COLO829 (cell line): ENCODE results near the gene HMCN1.
"Not testable (repeated sequence)": the region's sequence is repeated elsewhere in the genome, so short reads cannot be mapped to it uniquely, and the experiment has no call there.

ENCODE experiments used
- DNase-seq: peaks from one replicate; pipeline ENCODE4 v3.0.0; 2012; ENCODE audit warnings: low spot score

Gene HMCN1

GRCh38 chr1:185741551-185741950, 7.4 kb downstream of the HMCN1 start:
- DNase-seq, result no peak

DNA sequence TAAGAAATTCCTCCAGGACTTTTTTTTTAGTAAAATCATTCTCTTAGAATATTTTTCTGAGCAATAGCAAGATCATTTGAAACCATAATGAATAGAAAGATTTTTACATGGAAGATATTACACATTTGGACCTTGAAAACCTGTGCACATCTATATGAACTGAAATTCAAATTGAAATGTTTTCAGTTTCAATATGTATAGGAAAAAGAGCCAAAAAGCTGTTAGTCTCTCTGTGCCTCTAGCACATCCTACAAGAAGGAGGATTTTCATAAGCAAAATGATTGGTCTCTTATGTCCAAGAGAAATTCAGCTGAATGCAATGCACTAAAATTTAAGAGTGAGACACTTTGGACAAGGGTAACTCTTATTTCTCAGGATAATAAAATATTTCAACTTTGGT, 8.2 kb downstream of the HMCN1 start:
- no peak for DNase-seq

DNA sequence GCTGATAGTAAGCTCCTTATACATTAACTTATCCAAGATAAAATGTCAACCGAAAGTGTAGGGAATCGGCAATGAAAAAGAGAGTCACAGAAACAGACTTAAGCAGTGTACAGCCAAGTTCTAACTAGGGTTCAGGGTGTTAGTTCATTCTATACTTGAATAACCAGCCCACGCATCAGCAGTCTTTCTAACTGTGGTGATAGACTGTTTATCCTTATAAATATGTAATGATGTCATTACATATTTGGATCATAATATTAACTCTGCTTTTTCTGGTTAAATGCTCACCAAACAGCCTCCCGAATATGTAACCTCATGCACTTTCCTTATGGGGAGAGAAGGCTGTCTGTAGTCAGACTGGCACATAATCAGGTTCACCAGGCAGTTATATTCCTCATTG, 11.0 kb downstream of the HMCN1 start:
- no peak for DNase-seq

DNA sequence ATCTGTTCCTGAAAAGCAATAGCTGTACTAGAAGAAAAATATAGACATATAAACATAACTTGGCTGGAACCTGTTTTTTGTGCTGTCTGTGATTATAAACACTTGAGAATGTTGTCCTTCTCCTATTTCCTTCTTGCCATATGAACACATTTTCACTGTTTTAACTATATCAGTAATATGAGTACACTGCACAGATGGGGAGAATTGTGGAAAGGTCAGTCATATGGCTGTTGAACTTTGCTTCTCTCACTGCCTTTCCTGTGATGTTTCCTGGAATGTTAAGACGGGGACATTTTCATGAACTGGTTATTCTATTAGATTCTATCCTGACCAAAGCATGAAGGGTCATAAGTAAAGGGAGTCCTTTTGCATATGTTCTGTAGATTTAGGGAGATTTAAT, 24.9 kb downstream of the HMCN1 start:
- no peak for DNase-seq

DNA sequence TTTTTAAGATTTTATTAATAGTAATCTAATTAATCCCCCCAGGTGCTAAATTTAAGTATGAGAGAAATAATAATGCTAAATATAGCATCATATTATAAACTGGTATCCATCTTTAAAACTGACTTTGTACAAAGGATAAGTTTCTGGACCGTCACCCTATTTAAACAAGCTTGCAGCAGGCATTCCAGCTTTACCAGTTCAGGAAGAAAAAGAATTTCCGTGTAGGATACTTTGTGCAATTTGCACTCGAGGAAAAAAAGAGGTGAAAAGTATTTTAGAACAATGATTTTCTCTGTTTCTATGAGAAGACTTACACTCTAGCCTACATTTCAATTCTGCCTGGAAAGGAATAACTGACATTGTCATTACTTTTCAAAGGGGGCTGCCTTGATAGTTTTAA, 27.6 kb downstream of the HMCN1 start:
- peak; percentile 13 for DNase-seq

GRCh38 chr1:185767508-185768120, 33.4 kb downstream of the HMCN1 start:
- no peak for DNase-seq

DNA sequence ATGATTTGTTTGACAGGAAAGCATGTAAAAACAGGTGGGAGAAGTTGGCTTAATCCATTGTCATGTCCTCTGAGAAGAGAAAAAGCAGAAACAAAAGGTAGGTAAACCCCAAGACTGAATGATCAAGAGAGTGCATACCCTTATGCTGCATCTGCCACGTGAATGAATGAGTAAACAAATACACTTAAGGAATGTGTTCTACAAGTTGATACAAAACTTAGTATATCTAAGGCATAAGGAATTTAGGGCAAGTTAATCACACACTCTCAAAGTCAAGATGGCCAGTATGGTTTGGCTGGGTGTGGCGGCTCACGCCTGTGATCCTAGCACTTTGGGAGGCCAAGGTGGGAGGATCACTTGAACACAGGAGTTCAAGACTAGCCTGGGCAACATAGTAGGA, 34.2 kb downstream of the HMCN1 start:
- DNase-seq, result no peak

DNA sequence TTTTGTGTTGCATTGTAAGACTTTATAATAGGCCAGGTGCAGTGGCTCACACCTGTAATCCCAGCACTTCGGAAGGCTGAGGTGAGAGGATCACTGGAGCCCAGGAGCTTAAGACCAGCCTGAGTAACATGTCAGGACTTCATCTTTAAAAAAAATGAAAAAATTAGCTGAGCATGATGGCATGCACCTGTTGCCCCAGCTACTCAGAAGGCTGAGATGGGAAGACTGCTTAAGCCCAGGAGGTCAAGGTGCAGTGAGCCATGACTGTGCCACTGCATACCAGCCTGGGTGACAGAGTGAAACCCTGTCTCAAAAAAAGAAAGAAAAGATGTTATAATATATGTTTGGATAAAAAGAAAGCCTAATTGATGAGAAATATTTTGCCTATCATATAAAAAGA, 34.9 kb downstream of the HMCN1 start:
- DNase-seq, result no peak

DNA sequence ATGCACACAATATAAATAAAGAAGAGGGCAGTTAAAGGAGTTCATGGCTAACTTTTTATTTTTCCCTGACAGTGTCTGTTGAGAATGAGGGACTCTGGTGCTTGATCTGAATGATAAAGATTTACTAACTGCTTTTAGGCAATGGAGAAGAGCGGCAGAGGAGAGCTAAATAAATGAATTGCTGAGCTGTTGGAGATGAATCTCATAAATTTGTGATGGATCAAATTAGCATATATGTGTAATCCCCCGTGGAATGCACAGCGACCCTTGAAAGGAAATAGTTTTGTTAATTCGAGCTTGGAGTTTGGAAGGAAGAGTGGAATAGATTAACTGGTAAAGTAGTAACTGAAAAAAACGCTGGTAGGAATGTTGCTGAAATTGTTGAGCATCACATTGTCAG, 40.2 kb downstream of the HMCN1 start:
- DNase-seq, result no peak

- DNase-seq, result peak; percentile 83
Measured at GRCh38 chr1:185775501-185775900, 41.3 kb downstream of the HMCN1 start.

DNA sequence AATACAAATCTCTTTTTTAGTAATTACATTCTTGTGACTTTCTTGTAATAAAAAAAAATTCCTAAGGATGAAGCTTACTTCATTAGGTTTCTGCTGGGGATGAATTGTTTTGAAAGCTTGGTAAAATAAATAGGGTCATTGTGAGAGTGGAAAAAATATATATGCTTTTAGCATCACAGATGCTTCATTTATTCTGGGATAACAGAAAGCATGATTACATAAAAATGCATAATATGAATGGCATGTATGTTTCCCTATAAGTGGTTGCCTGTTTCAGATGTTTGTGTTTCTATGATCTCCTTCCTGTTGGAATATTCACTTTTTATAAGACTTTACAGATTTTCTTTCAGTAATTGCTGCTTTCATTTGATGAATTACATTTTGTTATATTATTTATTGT, 42.3 kb downstream of the HMCN1 start:
- peak; percentile 81 for DNase-seq

DNA sequence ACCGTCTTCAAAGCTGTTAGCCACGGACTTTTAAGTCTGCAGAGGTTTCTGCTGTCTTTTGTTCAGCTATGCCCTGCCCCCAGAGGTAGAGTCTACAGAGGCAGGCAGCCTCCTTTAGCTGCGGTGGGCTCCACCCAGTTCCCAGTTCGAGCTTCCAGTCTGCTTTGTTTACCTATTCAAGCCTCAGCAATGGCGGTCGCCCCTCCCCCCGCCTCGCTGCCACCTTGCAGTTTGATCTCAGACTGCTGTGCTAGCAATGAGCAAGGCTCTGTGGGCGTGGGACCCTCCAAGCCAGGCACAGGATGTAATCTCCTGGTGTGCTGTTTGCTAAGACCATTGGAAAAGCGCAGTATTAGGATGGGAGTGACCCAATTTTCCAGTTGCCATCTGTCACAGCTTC, 49.7 kb downstream of the HMCN1 start:
- DNase-seq, result not testable (repeated sequence)

DNA sequence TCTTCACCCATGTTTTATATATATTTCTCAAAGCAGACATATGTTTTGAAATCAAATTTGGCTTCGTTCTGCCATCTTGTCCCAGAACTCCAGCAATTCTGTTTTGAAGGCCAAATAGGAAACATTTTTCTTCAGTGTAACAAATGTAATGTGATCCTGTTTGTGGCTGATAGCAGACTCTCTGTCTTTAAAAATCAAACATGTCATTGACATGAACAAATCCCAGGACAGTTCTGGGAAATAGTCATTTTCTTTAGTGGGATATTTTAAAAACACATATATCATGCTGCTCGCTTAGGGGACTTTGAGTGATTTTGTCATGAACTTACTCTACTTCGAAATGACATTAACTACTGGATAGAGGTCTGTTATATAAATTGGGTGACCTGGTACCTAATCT, 51.4 kb downstream of the HMCN1 start:
- DNase-seq, result no peak

DNA sequence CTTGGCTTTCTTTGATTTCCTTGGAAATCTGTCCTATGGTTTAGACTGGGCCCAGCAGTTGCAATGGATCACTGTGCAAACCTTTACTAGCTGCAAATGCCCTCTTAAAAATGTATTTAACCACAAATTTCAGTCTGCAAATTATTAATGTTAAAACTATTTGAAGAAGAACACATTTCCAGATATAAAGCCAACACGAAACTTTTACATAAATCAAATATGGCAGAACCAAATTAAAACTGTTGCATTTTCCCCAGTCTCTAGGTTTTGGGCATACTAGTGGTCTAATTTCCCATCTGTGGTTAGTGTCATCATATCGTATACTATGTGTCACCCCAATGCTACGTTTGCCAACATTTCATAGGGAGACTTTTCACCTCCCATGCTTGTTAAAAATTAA, 52.3 kb downstream of the HMCN1 start:
- no peak for DNase-seq

DNA sequence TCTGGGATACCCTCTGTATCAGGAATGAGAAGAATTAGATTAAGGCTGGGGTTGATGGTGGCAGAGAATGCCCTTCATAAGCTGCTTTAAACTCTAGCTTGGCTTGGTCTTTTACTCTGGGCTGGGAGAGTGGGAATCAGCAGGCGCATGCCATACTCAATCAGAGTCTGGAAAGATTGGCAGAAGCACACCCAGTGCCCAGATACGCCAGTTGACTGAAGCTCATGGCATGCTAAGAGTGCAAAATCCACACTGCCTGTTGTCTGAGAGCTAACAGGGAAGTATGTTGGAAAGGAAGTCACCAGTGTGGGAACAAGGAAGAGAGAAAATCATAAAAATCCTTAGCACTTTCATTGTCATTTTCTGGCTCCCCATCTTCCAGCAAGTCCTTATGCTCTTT, 53.0 kb downstream of the HMCN1 start:
- DNase-seq, result no peak

GRCh38 chr1:185788386-185788785, 54.2 kb downstream of the HMCN1 start:
- peak; percentile 75 for DNase-seq

- no peak for DNase-seq
Measured at GRCh38 chr1:185789501-185790193, 55.5 kb downstream of the HMCN1 start.

DNA sequence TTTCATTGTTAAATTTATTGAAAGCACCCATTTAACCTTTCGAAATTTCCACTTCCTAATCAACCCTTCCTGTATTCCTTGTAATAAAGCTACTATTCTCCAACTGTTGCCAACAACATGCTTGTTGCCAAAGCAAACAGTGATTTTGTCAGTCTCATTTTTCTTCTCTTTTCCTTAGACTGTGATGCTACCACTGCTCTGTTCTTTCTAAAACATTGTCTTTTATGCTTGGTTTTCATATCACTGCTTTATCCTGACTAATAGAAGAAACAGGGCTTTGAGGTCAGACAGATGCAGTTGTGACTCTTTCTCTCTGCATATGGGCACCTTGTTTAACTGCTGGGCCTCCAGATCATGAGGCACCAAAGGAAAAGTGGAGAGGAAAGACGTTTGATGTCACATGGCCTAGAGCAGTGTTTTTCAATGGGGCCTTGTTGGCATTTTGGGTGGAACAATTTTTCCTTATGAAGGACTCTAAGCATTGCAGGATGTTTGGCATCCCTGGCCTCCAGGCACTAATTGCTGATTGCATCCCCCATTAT, 56.1 kb downstream of the HMCN1 start:
- DNase-seq, result peak; percentile 87

DNA sequence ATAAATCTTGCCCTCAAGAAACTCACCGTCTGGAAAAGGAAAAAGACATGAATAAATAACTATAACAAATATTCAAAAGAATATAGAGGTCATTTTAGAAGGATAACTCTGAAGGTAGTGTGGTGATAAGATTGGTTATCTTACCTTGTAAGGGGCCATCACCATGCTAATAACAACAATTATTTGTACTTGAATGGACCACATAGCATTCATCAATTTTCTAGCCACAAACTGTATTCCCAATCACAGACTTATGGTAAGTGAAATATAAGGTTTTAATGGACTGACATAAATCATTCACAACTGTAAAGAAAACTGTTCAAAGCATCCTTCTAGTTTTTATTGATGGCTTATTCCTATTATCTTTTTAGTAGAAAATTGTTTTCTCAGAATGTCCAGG, 57.8 kb downstream of the HMCN1 start:
- DNase-seq, result no peak

DNA sequence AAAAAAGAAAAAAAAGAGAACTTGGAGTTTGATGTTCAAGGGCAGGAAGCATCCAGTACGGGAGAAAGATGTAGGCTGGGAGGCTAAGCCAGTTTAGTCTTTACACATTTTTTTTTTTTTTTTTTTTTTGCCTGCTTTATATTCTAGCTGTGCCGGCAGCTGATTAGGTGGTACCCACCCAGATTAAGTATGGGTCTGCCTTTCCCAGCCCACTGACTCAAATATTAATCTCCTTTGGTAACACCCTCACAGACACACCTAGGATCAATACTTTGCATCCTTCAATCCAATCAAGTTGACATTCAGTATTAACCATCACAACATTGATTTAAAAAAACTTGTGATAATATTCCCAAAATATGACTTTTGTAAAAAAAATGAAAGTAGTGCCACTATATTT, 60.3 kb downstream of the HMCN1 start:
- not testable (repeated sequence) for DNase-seq

GRCh38 chr1:185795181-185795580, 61.0 kb downstream of the HMCN1 start:
- DNase-seq, result no peak

GRCh38 chr1:185798505-185798904, 64.3 kb downstream of the HMCN1 start:
- no peak for DNase-seq

GRCh38 chr1:185803241-185803640, 69.0 kb downstream of the HMCN1 start:
- DNase-seq, result no peak

- no peak for DNase-seq
Measured at GRCh38 chr1:185804206-185804605, 70.0 kb downstream of the HMCN1 start.
